ENCODE results near the gene SAAL1. TPM values are rescaled to one million over a fixed set of nuclear protein-coding genes. Genes with fewer than 3 reads are reported as not detected.

Gene SAAL1
- polyA plus RNA-seq, 1 experiment = 8.9 TPM

- DNase-seq (ENCODE audit: low read depth) = no peak
- Histone ChIP-seq H3K27me3 (ENCODE audit: control insufficient read depth, insufficient read depth, low read length) (no peaks in the 10 kb centered on the region), H3K36me3 (ENCODE audit: control insufficient read depth, insufficient read depth, low read length) (peaks cover 1% of the 10 kb centered on the region), H3K4me3 (ENCODE audit: low read depth, low read length) (no peak overlapping the region)
- CTCF ChIA-PET = interaction anchor here (1.2 to 2.5 kb wide), 2 partner anchors 10 to 13 kb away, joined by 3 to 9 read pairs; no protein-coding TSS in a partner anchor
- POLR2A ChIA-PET = no interaction called here
- no peak for TF ChIP-seq CTCF (IDR thresholded peaks at IDR 0.05; ENCODE audit: insufficient read depth, low read depth, low read length)
Measured at GRCh38 chr11:18081551-18081950, 24.3 kb downstream of the SAAL1 start.

- POLR2A ChIA-PET = no interaction called here
Measured at GRCh38 chr11:18080451-18080850, 25.4 kb downstream of the SAAL1 start.

GRCh38 chr11:18078909-18079308 is 27.0 kb downstream of the SAAL1 start:
- ChIA-PET CTCF (interaction anchor here (1.0 kb wide), 1 partner anchor 37 kb away, joined by 3 read pairs; no protein-coding TSS in a partner anchor), POLR2A (no interaction called here)
- TF ChIP-seq CTCF (IDR thresholded peaks at IDR 0.05; ENCODE audit: insufficient read depth, low read depth, low read length) = no peak
- no peaks in the 10 kb centered on the region for H3K27me3 ChIP-seq (ENCODE audit: control insufficient read depth, insufficient read depth, low read length)
- H3K36me3 ChIP-seq (ENCODE audit: control insufficient read depth, insufficient read depth, low read length) = peaks cover 1% of the 10 kb centered on the region
- no peak for DNase-seq (ENCODE audit: low read depth)
- no peak overlapping the region for H3K4me3 ChIP-seq (ENCODE audit: low read depth, low read length)

More at GRCh38 chr11:18080451-18080850, 25.4 kb downstream of the SAAL1 start:
- CTCF ChIA-PET = interaction anchor here (2.5 kb wide), 1 partner anchor 12 kb away, joined by 9 read pairs; no protein-coding TSS in a partner anchor
- Histone ChIP-seq H3K4me3 (ENCODE audit: low read depth, low read length) (no peak overlapping the region), H3K27me3 (ENCODE audit: control insufficient read depth, insufficient read depth, low read length) (no peaks in the 10 kb centered on the region), H3K36me3 (ENCODE audit: control insufficient read depth, insufficient read depth, low read length) (peaks cover 1% of the 10 kb centered on the region)
- no peak for TF ChIP-seq CTCF (IDR thresholded peaks at IDR 0.05; ENCODE audit: insufficient read depth, low read depth, low read length)
- DNase-seq (ENCODE audit: low read depth) = no peak

GRCh38 chr11:18075444-18075843 is 30.4 kb downstream of the SAAL1 start:
- no peaks in the 10 kb centered on the region for H3K27me3 ChIP-seq (ENCODE audit: control insufficient read depth, insufficient read depth, low read length)
- POLR2A ChIA-PET = no interaction called here
- DNase-seq (ENCODE audit: low read depth) = no peak
- no peak overlapping the region for H3K4me3 ChIP-seq (ENCODE audit: low read depth, low read length)
- CTCF ChIA-PET = interaction anchor here (0.6 to 2.6 kb wide), 3 partner anchors 40 to 1110 kb away, joined by 3 to 8 read pairs (median 4); no protein-coding TSS in a partner anchor
- TF ChIP-seq CTCF (IDR thresholded peaks at IDR 0.05; ENCODE audit: insufficient read depth, low read depth, low read length) = no peak
- H3K36me3 ChIP-seq (ENCODE audit: control insufficient read depth, insufficient read depth, low read length) = no peaks in the 10 kb centered on the region; the same call in 1 of the 2 replicates

DNA sequence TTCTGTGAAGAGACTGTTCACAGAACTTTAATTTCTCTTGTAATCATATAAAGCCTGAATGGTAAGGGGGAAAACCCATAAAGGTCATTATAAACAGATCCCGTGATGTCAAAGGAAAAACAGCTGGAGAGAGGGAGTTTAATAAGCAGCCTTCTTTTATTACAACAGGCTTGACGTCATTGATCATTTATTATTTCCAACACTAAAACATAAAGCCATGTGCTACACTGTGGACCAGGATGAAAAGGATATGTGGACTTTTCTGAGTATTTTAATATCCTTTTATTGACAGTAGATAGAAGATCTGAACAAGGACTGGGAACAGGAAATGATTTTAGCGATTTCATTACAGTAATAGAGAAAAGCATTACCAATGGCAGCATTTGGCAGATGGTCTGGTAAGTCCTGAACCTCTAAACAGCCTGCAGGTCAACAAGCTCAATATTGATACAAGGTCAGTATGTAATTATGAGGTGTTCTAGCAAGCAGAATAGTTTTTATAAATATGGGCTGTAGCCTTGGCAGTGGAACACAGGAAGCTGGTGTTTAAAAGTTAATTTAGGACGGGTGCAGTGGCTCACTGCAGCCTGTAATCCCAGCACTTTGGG is 34.7 kb downstream of the SAAL1 start:
- CTCF ChIA-PET = interaction anchor here (1.2 kb wide), 1 partner anchor 10 kb away, joined by 3 read pairs; no protein-coding TSS in a partner anchor
- no peak for TF ChIP-seq CTCF (IDR thresholded peaks at IDR 0.05; ENCODE audit: insufficient read depth, low read depth, low read length)
- DNase-seq (ENCODE audit: low read depth) = no peak

More for the DNA sequence above, 34.7 kb downstream of the SAAL1 start:
- H3K27me3 ChIP-seq (ENCODE audit: control insufficient read depth, insufficient read depth, low read length) = no peaks in the 10 kb centered on the region
- POLR2A ChIA-PET = no interaction called here
- H3K4me3 ChIP-seq (ENCODE audit: low read depth, low read length) = no peak overlapping the region
- H3K36me3 ChIP-seq (ENCODE audit: control insufficient read depth, insufficient read depth, low read length) = no peaks in the 10 kb centered on the region
